Lower leg skin (tissue), 4 donors: ENCODE measurements around the gene OSBPL5. TPM values are rescaled to one million over a fixed set of nuclear protein-coding genes. Genes with fewer than 3 reads are reported as not detected.

Experiments used
- DNase-seq, 2 donors: peaks; one replicate each; pipeline ENCODE4 v3.0.0-alpha.2; 2019; ENCODE audit warnings: low spot score in 2 of 2
- H3K4me3 ChIP-seq: fragments of 200-600 bp; sonication (generic); 2 replicates; pipeline ENCODE4 v1.5.1; 2017; ENCODE audit warnings: mild to moderate bottlenecking, low read depth; ENCODE audit not compliant: poor library complexity, severe bottlenecking
- POLR2A ChIP-seq, 2 donors: fragments of 450-650 bp; IDR thresholded peaks; one replicate each; pipeline ENCODE4 v1.6.1; 2016 to 2017; ENCODE audit warnings: antibody characterized with exemption in 2 of 2, mild to moderate bottlenecking in 1 of 2, moderate library complexity in 1 of 2
- WGBS, 2 donors: methylation state at CpG; one replicate each; pipeline ENCODE4 v1.1.5; 2018; 5-methylcytosine and 5-hydroxymethylcytosine counted together
- intact Hi-C: fragments of 100-400 bp; cut with DNase I; formaldehyde crosslinking; loops from one replicate; pipeline ENCODE4 v1.15.0; 2023; ENCODE audit warnings: low total_unique reads
- total RNA-seq, 4 donors: library from RNA; depleted of rRNA; stranded (reverse); fragments of >200 nt; gene quantifications; one replicate each; pipeline ENCODE4 v1.1.0, GENCODE V29; 2016
- TF ChIP-seq, protein P1 (sequence below), 3 donors: fragments of 450-650 bp; IDR thresholded peaks; one replicate each; pipeline ENCODE4 v1.5.1; 2016; ENCODE audit warnings: antibody characterized with exemption in 3 of 3, mild to moderate bottlenecking in 3 of 3, moderate library complexity in 2 of 3

The OSBPL5 gene
- total RNA-seq, 4 donors from 2014 or later, result 39.0 to 77.4 (median 64.2) TPM

DNA sequence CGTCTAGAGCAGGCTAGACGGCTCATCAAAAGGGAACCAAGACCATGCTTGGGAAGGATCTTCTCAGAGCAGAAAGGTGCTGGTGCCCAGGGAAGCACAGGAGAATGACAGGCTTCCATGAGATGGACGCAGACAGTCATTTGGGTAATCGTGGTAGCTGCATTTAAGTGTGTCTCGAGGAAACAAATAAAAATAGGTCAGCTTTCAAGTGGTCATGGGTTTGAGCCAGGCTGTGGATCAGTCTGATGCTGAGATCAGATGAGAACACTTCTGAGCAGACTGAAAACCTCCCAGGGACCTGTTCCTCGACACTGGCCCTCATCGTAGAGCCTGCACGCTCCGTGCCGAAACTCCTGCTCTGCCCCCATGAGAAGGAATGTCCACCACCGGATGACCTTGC lies 112.5 kb downstream of the OSBPL5 start:
- TF ChIP-seq POLR2A (IDR thresholded peaks at IDR 0.05), result no peak
- TF ChIP-seq, protein P1, sequence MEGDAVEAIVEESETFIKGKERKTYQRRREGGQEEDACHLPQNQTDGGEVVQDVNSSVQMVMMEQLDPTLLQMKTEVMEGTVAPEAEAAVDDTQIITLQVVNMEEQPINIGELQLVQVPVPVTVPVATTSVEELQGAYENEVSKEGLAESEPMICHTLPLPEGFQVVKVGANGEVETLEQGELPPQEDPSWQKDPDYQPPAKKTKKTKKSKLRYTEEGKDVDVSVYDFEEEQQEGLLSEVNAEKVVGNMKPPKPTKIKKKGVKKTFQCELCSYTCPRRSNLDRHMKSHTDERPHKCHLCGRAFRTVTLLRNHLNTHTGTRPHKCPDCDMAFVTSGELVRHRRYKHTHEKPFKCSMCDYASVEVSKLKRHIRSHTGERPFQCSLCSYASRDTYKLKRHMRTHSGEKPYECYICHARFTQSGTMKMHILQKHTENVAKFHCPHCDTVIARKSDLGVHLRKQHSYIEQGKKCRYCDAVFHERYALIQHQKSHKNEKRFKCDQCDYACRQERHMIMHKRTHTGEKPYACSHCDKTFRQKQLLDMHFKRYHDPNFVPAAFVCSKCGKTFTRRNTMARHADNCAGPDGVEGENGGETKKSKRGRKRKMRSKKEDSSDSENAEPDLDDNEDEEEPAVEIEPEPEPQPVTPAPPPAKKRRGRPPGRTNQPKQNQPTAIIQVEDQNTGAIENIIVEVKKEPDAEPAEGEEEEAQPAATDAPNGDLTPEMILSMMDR (IDR thresholded peaks at IDR 0.05), result no peak
- no peak for DNase-seq
- no peak overlapping the region for H3K4me3 ChIP-seq
- intact Hi-C loops, result no loop called here
- WGBS, 2 donors, result 81 to 88% methylated on average over 11 of the region's 11 CpGs

DNA sequence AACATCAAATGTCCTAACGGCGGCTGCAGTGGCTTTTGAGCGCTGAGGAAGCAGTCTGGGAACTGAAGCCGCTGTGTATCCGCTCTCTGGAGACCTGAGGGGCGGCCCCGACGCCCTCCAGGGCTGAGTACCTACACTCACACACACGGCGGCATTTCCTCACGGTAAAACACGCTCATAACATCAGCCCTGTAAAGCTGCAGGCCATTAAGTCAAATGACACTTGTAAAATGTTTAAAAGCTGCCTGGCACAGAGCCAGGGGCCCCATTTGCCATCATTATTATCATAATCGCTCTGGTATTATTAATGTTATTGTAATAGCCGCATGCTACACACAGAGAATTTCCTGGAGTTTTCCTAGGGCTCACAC lies 113.0 kb downstream of the OSBPL5 start:
- H3K4me3 ChIP-seq, result no peak overlapping the region
- DNase-seq, result no peak
- intact Hi-C loops, result no loop called here
- 59 to 65% methylated on average over 14 of the region's 14 CpGs for WGBS, 2 donors
- TF ChIP-seq, protein P1 (IDR thresholded peaks at IDR 0.05), result no peak
- TF ChIP-seq POLR2A (IDR thresholded peaks at IDR 0.05), result no peak

DNA sequence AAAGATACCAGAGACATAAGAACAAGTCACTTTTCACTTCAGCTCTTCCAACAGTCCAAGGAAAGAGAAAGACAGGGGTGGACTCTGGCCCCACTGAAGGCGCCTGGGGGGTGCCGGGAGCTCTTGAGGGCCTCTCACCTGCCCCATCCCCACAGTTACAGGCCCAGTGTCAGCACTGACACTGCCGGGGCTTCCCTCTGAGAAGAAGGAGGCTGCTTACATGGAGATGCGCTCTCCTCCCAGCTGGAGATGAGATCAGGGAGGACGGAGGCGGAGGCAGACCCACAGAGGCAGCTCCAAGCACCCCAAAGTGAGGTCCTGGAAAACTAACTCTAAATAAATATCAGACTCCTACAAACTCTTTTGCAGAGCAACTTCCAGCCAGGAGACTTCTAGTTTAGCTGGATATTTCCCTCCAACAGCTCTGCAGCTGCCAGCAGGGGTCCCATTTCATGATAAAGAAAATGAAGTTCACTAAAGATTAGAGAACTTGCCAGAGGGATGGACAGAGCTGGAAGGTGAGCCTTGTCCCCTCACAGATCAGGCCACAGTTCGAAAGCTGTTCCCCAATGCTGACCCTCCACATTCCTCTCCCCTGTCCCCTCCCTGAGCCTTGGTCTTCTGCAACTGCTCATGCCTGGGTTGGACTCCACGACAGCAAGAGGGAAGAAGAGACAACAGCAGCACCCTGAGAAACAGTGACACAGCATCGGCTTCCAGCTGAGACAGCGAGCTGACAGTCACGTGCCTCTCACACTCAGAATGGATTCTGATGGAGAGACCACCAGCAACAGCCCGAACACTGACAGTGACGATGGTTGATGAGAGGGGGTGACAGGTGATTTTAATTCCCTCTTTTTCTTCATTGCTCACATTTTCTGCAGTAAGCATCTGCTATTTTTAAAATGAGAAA lies 113.7 kb downstream of the OSBPL5 start:
- no peak overlapping the region for H3K4me3 ChIP-seq
- no peak for TF ChIP-seq POLR2A (IDR thresholded peaks at IDR 0.05)
- TF ChIP-seq, protein P1 (IDR thresholded peaks at IDR 0.05), result no peak
- intact Hi-C loops, result no loop called here
- 82 to 85% methylated on average over 13 of the region's 13 CpGs for WGBS, 2 donors
- DNase-seq, result no peak

DNA sequence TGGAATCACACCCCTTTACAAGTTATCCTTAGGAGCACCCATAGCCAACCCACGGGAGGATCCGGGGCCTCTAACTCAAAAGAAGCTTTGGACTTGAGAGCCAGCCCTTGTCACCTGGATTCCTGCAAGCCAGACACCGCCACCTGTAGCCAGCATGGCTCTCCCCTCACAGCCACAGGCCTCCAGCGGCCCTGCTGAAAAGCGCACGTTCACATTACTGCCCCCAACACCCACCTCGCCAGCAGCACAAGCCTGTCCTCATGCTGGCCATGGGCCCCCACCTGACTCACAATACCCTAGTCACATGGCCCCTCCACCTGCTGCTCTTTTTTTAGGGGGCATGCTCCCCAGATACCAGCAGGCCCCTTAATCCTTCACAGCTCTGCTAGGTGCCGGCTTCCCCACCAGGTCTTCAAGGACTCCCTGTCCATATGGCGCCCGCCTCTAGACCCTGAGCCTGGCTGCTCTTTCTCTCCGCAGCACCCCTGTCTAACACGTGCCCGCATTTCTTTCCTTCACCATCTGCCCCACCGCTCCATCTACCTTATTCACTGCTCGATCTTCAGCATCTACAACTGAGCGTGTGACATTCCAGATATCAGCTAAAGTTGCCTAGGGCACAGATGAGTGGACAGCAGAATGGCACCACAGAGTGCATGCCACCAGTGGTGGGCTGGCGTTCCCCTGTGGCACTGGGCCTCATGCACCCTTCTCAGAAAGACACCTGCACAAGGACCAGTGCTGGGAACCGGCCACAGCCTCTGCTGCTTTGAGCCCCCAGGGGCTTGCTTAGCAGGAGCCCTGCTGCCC lies 114.5 kb downstream of the OSBPL5 start:
- TF ChIP-seq POLR2A (IDR thresholded peaks at IDR 0.05), result no peak
- TF ChIP-seq, protein P1 (IDR thresholded peaks at IDR 0.05), result no peak
- intact Hi-C loops, result no loop called here
- WGBS, 2 donors, result 88 to 90% methylated on average over 18 of the region's 18 CpGs
- H3K4me3 ChIP-seq, result no peak overlapping the region
- no peak for DNase-seq

DNA sequence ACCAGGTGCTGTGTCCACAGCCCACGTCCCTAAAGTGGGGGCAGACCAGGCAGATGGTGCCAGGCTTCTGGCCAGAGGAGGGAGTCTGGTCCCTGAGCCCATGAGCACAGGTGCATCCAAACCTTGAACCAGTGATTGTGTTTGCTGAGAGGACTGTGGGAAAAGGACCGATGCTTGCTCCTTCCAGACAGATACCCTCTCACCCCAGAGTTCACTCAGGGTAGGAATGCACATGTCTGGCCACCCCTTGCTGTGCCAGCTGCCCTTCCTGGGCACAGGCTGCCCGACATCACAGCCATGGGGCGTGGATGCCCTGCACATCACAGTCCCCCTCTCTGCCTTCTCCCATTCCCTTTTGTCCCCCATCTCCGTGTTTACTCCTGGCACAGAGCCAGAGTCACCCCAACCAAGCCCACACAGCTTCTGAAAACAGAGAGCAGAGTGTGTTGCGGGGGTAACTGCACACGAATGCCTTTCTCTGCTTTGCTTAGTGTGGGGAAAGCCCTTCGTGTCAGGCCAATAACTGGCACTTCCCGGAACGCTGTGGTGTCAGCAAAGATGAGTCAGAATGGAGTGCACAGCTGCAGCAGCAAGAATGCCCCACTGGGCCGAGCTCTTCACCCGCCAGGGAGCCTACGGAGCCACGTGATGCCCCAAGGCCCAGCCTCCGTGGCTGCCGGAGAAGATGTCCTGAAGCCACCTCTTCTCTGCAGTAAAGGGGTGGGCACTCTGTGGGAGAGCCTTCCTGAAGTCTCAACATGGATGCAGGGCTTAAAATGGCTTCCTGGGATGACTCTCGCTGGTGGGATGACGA lies 115.5 kb downstream of the OSBPL5 start:
- 23% methylated on average over 18 of the region's 18 CpGs for WGBS, 2 donors
- no peak overlapping the region for H3K4me3 ChIP-seq
- intact Hi-C loops, result no loop called here
- TF ChIP-seq, protein P1 (IDR thresholded peaks at IDR 0.05), result no peak
- TF ChIP-seq POLR2A (IDR thresholded peaks at IDR 0.05), result no peak
- peak; percentile 78 to 96 for DNase-seq
